HepG2 (cell line): Measurements from ENCODE around the gene CXCR5. TPM values are rescaled to one million over a fixed set of nuclear protein-coding genes. Genes with fewer than 3 reads are reported as not detected.
A peak's percentile ranks its signal among the peaks of the same experiment; 100 is the strongest.

Experiments
- ATF4 ChIP-seq, 2 experiments: fragments of 450-650 bp in 1 of 2; sonication (generic) in 1 of 2; formaldehyde crosslinking; IDR thresholded peaks; 2 replicates each; pipeline versions ENCODE4 v1.5.0 to v1.8.0; 2020 to 2022; ENCODE audit warnings: mild to moderate bottlenecking in 1 of 2, missing genetic modification reagents in 1 of 2
- BORCS8-MEF2B ChIP-seq: sonication (generic); formaldehyde crosslinking; IDR thresholded peaks from 2 replicates; pipeline ENCODE4 v1.8.0; 2022; ENCODE audit warnings: mild to moderate bottlenecking, missing genetic modification reagents
- CREBL2 ChIP-seq: sonication (generic); formaldehyde crosslinking; IDR thresholded peaks from 2 replicates; pipeline ENCODE4 v1.8.1; 2023; ENCODE audit warnings: missing genetic modification reagents, mild to moderate bottlenecking, borderline replicate concordance
- IRF9 ChIP-seq: sonication (generic); formaldehyde crosslinking; IDR thresholded peaks from 2 replicates; pipeline ENCODE4 v1.8.0; 2022; ENCODE audit warnings: missing genetic modification reagents, mild to moderate bottlenecking, borderline replicate concordance
- MLXIP ChIP-seq: sonication (generic); formaldehyde crosslinking; IDR thresholded peaks from 2 replicates; pipeline ENCODE4 v1.9.0; 2021; ENCODE audit warnings: missing genetic modification reagents, borderline replicate concordance
- NFIC ChIP-seq: IDR thresholded peaks from 2 replicates; pipeline ENCODE4 v1.6.1; 2012; ENCODE audit warnings: mild to moderate bottlenecking, low read length, inconsistent platforms
- PATZ1 ChIP-seq: sonication (generic); formaldehyde crosslinking; IDR thresholded peaks from 2 replicates; pipeline ENCODE4 v1.4.0; 2020; ENCODE audit warnings: missing genetic modification reagents
- RBFOX2 ChIP-seq: fragments of 200-400 bp; formaldehyde crosslinking; IDR thresholded peaks from 2 replicates; pipeline ENCODE4 v1.6.1; 2017; ENCODE audit warnings: low read depth, mild to moderate bottlenecking, low read length
- SMAD1 ChIP-seq: sonication (generic); formaldehyde crosslinking; IDR thresholded peaks from 2 replicates; pipeline ENCODE4 v1.4.0; 2020; ENCODE audit warnings: missing genetic modification reagents, low read depth, mild to moderate bottlenecking, borderline replicate concordance
- SRSF9 ChIP-seq: fragments of 200-400 bp; formaldehyde crosslinking; IDR thresholded peaks from 2 replicates; pipeline ENCODE4 v1.6.1; 2018; ENCODE audit warnings: borderline replicate concordance, mild to moderate bottlenecking, low read depth, low read length; ENCODE audit not compliant: insufficient read depth, poor library complexity, severe bottlenecking
- YY1 ChIP-seq: IDR thresholded peaks from 2 replicates; pipeline ENCODE4 v1.6.1; 2011; ENCODE audit warnings: low read length, low read depth, moderate library complexity, mild to moderate bottlenecking; ENCODE audit not compliant: insufficient read depth, insufficient replicate concordance
- ZNF337 ChIP-seq: sonication (generic); formaldehyde crosslinking; IDR thresholded peaks from 2 replicates; pipeline ENCODE4 v1.5.1; 2020; ENCODE audit warnings: missing genetic modification reagents, low read depth, mild to moderate bottlenecking, borderline replicate concordance
- ZNF567 ChIP-seq: sonication (generic); formaldehyde crosslinking; IDR thresholded peaks from 2 replicates; pipeline ENCODE4 v1.8.1; 2023; ENCODE audit warnings: mild to moderate bottlenecking, missing genetic modification reagents, borderline replicate concordance
- ZNF674 ChIP-seq: sonication (generic); formaldehyde crosslinking; IDR thresholded peaks from 2 replicates; pipeline ENCODE4 v1.5.0; 2020; ENCODE audit warnings: low read depth, mild to moderate bottlenecking, missing genetic modification reagents
- ZNF710 ChIP-seq: sonication (generic); formaldehyde crosslinking; IDR thresholded peaks from 2 replicates; pipeline ENCODE4 v1.5.0; 2020; ENCODE audit warnings: mild to moderate bottlenecking, missing genetic modification reagents, borderline replicate concordance
- ZNF776 ChIP-seq: sonication (generic); formaldehyde crosslinking; IDR thresholded peaks from 2 replicates; pipeline ENCODE4 v1.4.0; 2020; ENCODE audit warnings: mild to moderate bottlenecking, missing genetic modification reagents
- polyA plus RNA-seq, 8 experiments: library from polyadenylated mRNA; depleted of rRNA in 3 of 8; stranded (reverse) in 7 of 8; unstranded in 1 of 8; fragments of >200 nt; fragmentation: Illumina TruSeq in 4 of 8; extraction: Trizol in 4 of 8; gene quantifications; 2 replicates each; pipeline versions ENCODE4 v1.2.1 to v1.2.3, GENCODE V29; 2011 to 2016; ENCODE audit warnings: low read depth in 4 of 8, missing spikeins in 1 of 8, mixed read lengths in 1 of 8; ENCODE audit not compliant: insufficient read depth in 1 of 8
- total RNA-seq, 5 experiments: library from RNA; depleted of rRNA; stranded (reverse); fragments of >200 nt; fragmentation: Illumina TruSeq; extraction: Trizol; gene quantifications; 2 replicates each; pipeline ENCODE4 v1.2.3, GENCODE V29; 2016; ENCODE audit warnings: low read depth in 1 of 5

CXCR5 gene
- total and polyA plus RNA-seq, 2 of the 13 experiments (the other 11 are each of a cell fraction or from before 2014, with no cell fraction given) = not detected

- 0 out of 2 replicates have a peak, but pooled peaks have one; percentile 41 for TF ChIP-seq RBFOX2
- TF ChIP-seq ZNF567 (CRISPR knock-in tag) = no peak
- TF ChIP-seq CREBL2 (CRISPR knock-in tag) = no peak
- TF ChIP-seq ZNF674 = no peak
- TF ChIP-seq ZNF337 (CRISPR knock-in tag) = no peak
- no peak for TF ChIP-seq NFIC
- TF ChIP-seq SRSF9 = no peak
- TF ChIP-seq BORCS8-MEF2B (CRISPR knock-in tag) = no peak; the same call in 1 of the 2 replicates
- TF ChIP-seq MLXIP (CRISPR knock-in tag) = no peak
- TF ChIP-seq IRF9 (CRISPR knock-in tag) = no peak
- TF ChIP-seq PATZ1 (CRISPR knock-in tag) = peak; percentile 95
- 0 out of 2 replicates have a peak, but pooled peaks have one; percentile 2 for TF ChIP-seq SMAD1 (CRISPR knock-in tag)
- TF ChIP-seq YY1 = peak; percentile 23
- TF ChIP-seq ZNF776 (CRISPR knock-in tag) = no peak
- no peak for TF ChIP-seq ZNF710 (CRISPR knock-in tag)
- TF ChIP-seq ATF4 (CRISPR knock-in tag; IDR thresholded peaks at IDR 0.05) = no peak
Measured at GRCh38 chr11:118921929-118922744, 38.4 kb downstream of the CXCR5 start (continued).
